Endothelial cell (in vitro differentiated cells): ENCODE data around the gene POU3F3. TPM values are rescaled to one million over a fixed set of nuclear protein-coding genes. Genes with fewer than 3 reads are reported as not detected.

Experiments used
- DNase-seq: peaks from one replicate; pipeline ENCODE4 v3.0.0; 2021; ENCODE audit warnings: low spot score
- H3K27ac Mint-ChIP-seq: one replicate; pipeline ENCODE4 v1.8.0; 2021; ENCODE audit warnings: mixed read lengths, inconsistent platforms; ENCODE audit not compliant: unreplicated experiment
- H3K27me3 Mint-ChIP-seq: one replicate; pipeline ENCODE4 v1.8.0; 2021; ENCODE audit warnings: mild to moderate bottlenecking, moderate library complexity, mixed read lengths, inconsistent platforms; ENCODE audit not compliant: unreplicated experiment
- H3K36me3 Mint-ChIP-seq: one replicate; pipeline ENCODE4 v1.8.0; 2021; ENCODE audit warnings: mild to moderate bottlenecking, low read depth, mixed read lengths, inconsistent platforms; ENCODE audit not compliant: unreplicated experiment
- H3K4me1 Mint-ChIP-seq: one replicate; pipeline ENCODE4 v1.8.0; 2021; ENCODE audit warnings: mild to moderate bottlenecking, mixed read lengths, inconsistent platforms; ENCODE audit not compliant: unreplicated experiment
- H3K4me3 Mint-ChIP-seq: one replicate; pipeline ENCODE4 v1.8.0; 2021; ENCODE audit warnings: mild to moderate bottlenecking, mixed read lengths, inconsistent platforms; ENCODE audit not compliant: unreplicated experiment
- H3K9me3 Mint-ChIP-seq: one replicate; pipeline ENCODE4 v1.8.0; 2021; ENCODE audit warnings: mixed read lengths, inconsistent platforms; ENCODE audit not compliant: unreplicated experiment
- CTCF ChIP-seq: fragments of 200-600 bp; sonication (generic); IDR thresholded peaks from one replicate; pipeline ENCODE4 v1.5.0; 2021; ENCODE audit warnings: antibody characterized with exemption; ENCODE audit not compliant: unreplicated experiment
- total RNA-seq: library from RNA; stranded (reverse); fragmentation: NEBNext Ultra II Directional; extraction: Animal tissue kit (Norgen Biotek cat#: 25700); gene quantifications from one replicate; pipeline ENCODE4 v1.2.1, GENCODE V29; 2021; ENCODE audit not compliant: unreplicated experiment

The POU3F3 gene
- total RNA-seq, 1 donor from 2014 or later = not detected

DNA sequence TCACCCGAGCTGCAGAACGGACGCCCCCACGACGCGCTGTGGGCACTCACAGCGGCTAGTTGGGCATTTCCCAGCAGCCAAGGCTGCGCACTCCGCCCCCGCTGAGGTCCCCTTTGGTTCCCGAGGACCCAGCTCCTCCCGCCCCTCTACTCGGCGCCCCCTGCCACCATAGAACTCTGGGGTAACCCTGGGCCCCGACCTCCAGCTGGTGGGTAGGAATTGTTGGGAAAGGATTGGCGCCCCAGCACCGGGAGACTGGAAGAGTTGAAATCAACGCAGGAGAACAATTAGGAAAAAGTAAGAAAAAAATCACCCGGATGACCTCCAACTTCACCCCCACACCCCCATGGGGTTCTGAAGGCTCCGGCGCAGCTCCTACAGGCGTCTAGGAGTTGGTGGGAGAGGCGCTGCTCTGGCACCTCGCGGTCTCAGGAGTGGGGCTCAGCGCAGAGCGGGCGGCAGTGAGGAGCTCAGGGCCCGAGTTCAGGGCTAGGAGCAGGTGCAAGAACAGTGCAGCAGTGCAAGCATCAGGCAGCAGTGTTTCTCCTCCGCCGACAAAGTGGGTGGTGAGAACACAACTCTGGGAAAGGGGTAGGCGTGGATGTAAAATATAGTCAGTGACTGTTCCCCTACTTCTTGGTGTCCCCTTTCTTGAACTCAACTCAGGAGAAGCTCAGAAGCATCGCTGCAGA is 14.0 kb downstream of the POU3F3 start:
- DNase-seq = no peak
- Mint-ChIP-seq H3K36me3 (no peaks in the 10 kb centered on the region), H3K4me1 (peaks cover 7% of the 10 kb centered on the region), H3K4me3 (no peak overlapping the region), H3K9me3 (no peaks in the 10 kb centered on the region), H3K27ac (no peak overlapping the region), H3K27me3 (peaks cover 56% of the 10 kb centered on the region)
- no peak for TF ChIP-seq CTCF

DNA sequence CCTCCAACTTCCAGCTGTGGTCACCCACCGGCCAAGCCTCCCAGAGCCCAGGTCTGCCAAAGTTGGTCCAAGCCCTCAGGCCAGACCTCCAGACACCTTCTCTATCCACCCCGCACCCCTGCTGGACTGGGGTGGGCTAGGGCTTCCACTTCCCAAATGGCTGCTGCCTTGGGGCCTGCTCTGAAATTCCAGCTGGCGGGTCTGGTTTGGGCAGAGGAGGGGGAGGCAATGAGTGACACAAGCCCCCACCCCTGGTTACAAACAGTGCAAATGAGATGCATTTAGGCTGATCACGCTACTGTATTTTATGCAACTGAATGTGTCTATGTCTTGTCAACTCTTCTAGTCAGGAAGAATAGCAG is 14.6 kb downstream of the POU3F3 start:
- Mint-ChIP-seq H3K4me3 (no peak overlapping the region), H3K36me3 (no peaks in the 10 kb centered on the region), H3K27ac (no peak overlapping the region), H3K27me3 (peaks cover 51% of the 10 kb centered on the region), H3K9me3 (no peaks in the 10 kb centered on the region), H3K4me1 (peaks cover 7% of the 10 kb centered on the region)
- no peak for DNase-seq
- TF ChIP-seq CTCF = no peak

DNA sequence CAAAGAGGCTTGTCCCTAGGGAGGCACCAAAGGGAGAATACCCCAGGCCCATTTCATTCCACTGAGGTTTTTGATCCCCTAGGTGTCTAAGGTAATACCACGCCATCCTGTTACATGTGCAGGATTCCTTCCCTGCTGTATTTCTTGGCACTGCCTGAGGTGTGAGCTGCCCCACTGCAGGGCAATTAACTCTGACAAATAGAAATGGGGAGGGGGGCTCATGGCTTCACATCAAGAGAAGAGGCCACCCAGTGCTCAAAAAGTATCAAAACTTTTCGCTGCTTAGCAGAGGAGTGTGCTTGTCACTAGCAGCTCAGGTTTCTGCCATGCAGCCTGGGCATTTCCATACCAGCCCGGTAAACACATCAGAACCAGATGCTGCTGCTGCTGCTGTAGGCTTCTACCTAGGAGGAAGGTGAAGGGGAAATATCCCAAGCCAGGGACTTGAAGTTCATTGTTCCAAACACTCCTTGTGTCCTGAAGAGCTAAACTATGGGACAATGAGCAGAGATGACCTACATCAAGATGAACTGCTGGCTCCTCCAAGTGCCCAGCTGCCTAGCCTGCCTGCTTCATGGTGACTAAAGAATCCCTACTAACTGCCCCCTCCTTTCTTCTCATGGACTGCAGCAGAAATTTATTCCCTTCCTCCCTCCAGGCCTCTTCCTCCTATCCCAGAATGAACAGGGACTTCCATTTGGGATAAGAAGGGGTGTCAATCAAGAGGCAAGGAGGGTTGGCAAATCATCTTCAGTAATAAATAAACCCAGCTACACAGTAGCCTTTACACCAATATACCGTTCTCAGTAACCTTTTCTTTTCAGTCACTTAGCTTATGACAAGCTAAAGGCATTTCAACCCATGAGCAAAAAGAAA is 16.4 kb downstream of the POU3F3 start:
- Mint-ChIP-seq H3K27me3 (peaks cover 46% of the 10 kb centered on the region), H3K36me3 (no peaks in the 10 kb centered on the region), H3K4me3 (no peak overlapping the region), H3K4me1 (peaks cover 7% of the 10 kb centered on the region), H3K27ac (no peak overlapping the region), H3K9me3 (no peaks in the 10 kb centered on the region)
- no peak for DNase-seq
- TF ChIP-seq CTCF = no peak

DNA sequence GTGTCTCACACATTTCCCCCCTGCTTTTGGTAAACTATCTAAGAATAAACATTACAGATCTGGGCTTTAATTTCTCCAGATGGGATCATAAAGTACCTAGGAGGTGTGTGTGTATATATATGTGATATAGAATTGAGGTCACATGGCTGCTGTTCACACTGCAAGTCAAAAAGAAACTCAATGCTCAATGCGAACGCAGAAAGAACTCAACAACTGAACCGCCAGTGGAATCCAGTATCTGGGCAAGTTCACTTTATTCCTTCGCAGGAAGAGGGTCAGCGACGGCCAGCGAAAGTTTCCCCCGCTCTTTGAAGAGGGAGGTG is 17.7 kb downstream of the POU3F3 start:
- Mint-ChIP-seq H3K4me1 (peaks cover 7% of the 10 kb centered on the region), H3K27me3 (peaks cover 40% of the 10 kb centered on the region), H3K4me3 (peak overlapping the region; percentile 51), H3K36me3 (no peaks in the 10 kb centered on the region), H3K27ac (no peak overlapping the region), H3K9me3 (no peaks in the 10 kb centered on the region)
- no peak for TF ChIP-seq CTCF
- no peak for DNase-seq
